Measurements from ENCODE around the gene ZIC2. TPM values are rescaled to one million over a fixed set of nuclear protein-coding genes. Genes with fewer than 3 reads are reported as not detected.

The ZIC2 gene
- total and polyA plus RNA-seq, 2 of the 4 experiments (the other 2 are of a cell fraction): not detected

DNA sequence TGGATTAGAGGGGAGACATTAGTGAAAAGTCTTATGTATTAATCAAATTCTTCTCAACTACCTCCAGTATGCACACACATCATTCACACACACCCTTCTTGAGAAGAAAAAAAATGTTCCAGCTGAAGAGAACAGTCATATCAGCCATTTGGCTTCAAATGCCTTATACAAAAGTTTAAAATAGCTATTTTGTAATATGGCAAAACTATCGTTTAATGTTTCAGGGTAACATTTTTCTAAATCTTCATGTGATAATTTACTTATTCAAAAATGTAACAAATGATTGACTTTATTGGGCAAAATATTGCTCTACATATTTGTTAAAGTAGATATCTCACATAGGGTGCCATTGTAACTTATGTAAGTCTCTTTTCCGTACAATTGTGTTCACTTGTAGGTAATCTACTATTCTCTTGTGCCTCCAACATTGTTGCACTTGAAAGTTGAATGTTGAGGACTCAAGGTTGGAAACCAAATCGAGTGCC, 13.6 kb downstream of the ZIC2 start:
- no peak overlapping the region for H3K4me3 ChIP-seq (ENCODE audit: insufficient read depth, low read depth, low read length)
- ChIA-PET POLR2A (ENCODE audit: unreplicated experiment) (no interaction called here), CTCF (no interaction called here)
- ATAC-seq (ENCODE audit: low read depth): no peak
- H3K4me2 ChIP-seq (ENCODE audit: low read depth, low read length): no peak overlapping the region
- H2AK5ac ChIP-seq (ENCODE audit: low read depth, low read length): no peak overlapping the region
- TF ChIP-seq MXI1 (IDR thresholded peaks at IDR 0.05; ENCODE audit: borderline replicate concordance, low read depth, low read length) (no peak), USF2 (IDR thresholded peaks at IDR 0.05; ENCODE audit: low read depth, low read length) (no peak), ELK1 (IDR thresholded peaks at IDR 0.05; ENCODE audit: borderline replicate concordance, low read depth, low read length) (no peak), SMC3 (IDR thresholded peaks at IDR 0.05; ENCODE audit: low read depth, low read length) (no peak), CEBPB (IDR thresholded peaks at IDR 0.05; ENCODE audit: low read depth, low read length) (no peak), RCOR1 (IDR thresholded peaks at IDR 0.05; ENCODE audit: insufficient replicate concordance, low read length) (no peak), MAFK (IDR thresholded peaks at IDR 0.05; ENCODE audit: low read depth, low read length) (no peak), MAZ (IDR thresholded peaks at IDR 0.05; ENCODE audit: borderline replicate concordance, low read depth, low read length) (no peak), BHLHE40 (IDR thresholded peaks at IDR 0.05; ENCODE audit: low read depth, low read length) (no peak), NFE2L2 (IDR thresholded peaks at IDR 0.05; ENCODE audit: low read depth, low read length) (no peak), RAD21 (IDR thresholded peaks at IDR 0.05; ENCODE audit: low read length) (no peak), FOS (IDR thresholded peaks at IDR 0.05; ENCODE audit: low read depth, low read length) (no peak), RFX5 (IDR thresholded peaks at IDR 0.05; ENCODE audit: low read depth, low read length) (no peak), CHD1 (IDR thresholded peaks at IDR 0.05; ENCODE audit: low read depth, low read length) (no peak), CTCF (conservative IDR thresholded peaks at IDR 0.05; ENCODE audit: low read depth, low read length) (no peak)
- no peak overlapping the region for H4K8ac ChIP-seq (ENCODE audit: low read depth in 2 of 2, low read length in 2 of 2)
- H2BK20ac ChIP-seq (ENCODE audit: low read depth, low read length): no peak overlapping the region
- peaks cover 26% of the 10 kb centered on the region for H3K9me3 ChIP-seq (ENCODE audit: control insufficient read depth, insufficient read depth, low read length)
- no peak overlapping the region for H3K4ac ChIP-seq (ENCODE audit: low read depth, low read length)
- H3K14ac ChIP-seq (replicated peaks; ENCODE audit: low read depth, low read length): no peak overlapping the region
- H3K27ac ChIP-seq (ENCODE audit: insufficient read depth, low read length): no peak overlapping the region
- peaks cover 87% of the 10 kb centered on the region for H3K27me3 ChIP-seq (ENCODE audit: control insufficient read depth, insufficient read depth, low read length)
- no peak overlapping the region for H2BK5ac ChIP-seq (ENCODE audit: low read depth, low read length, poor library complexity, severe bottlenecking)
- H3K36me3 ChIP-seq (ENCODE audit: control insufficient read depth, insufficient read depth, low read length): no peaks in the 10 kb centered on the region
- intact Hi-C loops (cut with micrococcal nuclease) (no loop called here), dilution Hi-C loops (cut with HindIII; ENCODE audit: low sequenced_read_pairs, unreplicated experiment) (no loop called here), in situ Hi-C loops (cut with MboI; ENCODE audit: low sequenced_read_pairs) (no loop called here)
- H4K20me1 ChIP-seq (ENCODE audit: insufficient read depth, low read length): no peaks in the 10 kb centered on the region
- no TSS peak for BruUV-seq (replicated peaks)
- H3K9me1 ChIP-seq (ENCODE audit: insufficient read depth, low read length): 0 out of 2 replicates have a peak, but pooled peaks cover 3% of the 10 kb centered on the region
- H3K23ac ChIP-seq (ENCODE audit: low read depth, low read length): no peak overlapping the region
- whole genome bisulfite sequencing, 2 experiments (ENCODE audit: extremely low coverage in 2 of 2, insufficient read length in 1 of 2): 0% methylated on average over 1 of the region's 3 CpGs; no CpG with 5 or more reads in 1 of the 2 experiments
- no peak for DNase-seq
- no peak overlapping the region for H2BK120ac ChIP-seq (ENCODE audit: low read depth, low read length)
- H3K79me1 ChIP-seq (ENCODE audit: low read depth in 1 of 2, low read length in 2 of 2): no peaks in the 10 kb centered on the region
- no peak overlapping the region for H4K5ac ChIP-seq (ENCODE audit: low read depth, low read length)
- no peak overlapping the region for H3K9ac ChIP-seq (ENCODE audit: low read depth, low read length)
- H3K4me1 ChIP-seq (ENCODE audit: control insufficient read depth, insufficient read depth, low read length): no peaks in the 10 kb centered on the region
- H2BK15ac ChIP-seq (ENCODE audit: low read depth, low read length): no peak overlapping the region
- no peak overlapping the region for H4K91ac ChIP-seq (ENCODE audit: insufficient read depth, low read depth, low read length)
- no peak overlapping the region for H2AFZ ChIP-seq (replicated peaks; ENCODE audit: low read length, poor library complexity)
- H3K18ac ChIP-seq (ENCODE audit: low read depth, low read length): no peak overlapping the region
- H3K56ac ChIP-seq (ENCODE audit: extremely low read depth, insufficient read depth, low read length): no peak overlapping the region
- no peak overlapping the region for H2AK9ac ChIP-seq (replicated peaks; ENCODE audit: low read depth, low read length, poor library complexity)

Data from IMR-90 (cell line).